ENCODE data around the gene KIRREL1.

The KIRREL1 gene

DNA sequence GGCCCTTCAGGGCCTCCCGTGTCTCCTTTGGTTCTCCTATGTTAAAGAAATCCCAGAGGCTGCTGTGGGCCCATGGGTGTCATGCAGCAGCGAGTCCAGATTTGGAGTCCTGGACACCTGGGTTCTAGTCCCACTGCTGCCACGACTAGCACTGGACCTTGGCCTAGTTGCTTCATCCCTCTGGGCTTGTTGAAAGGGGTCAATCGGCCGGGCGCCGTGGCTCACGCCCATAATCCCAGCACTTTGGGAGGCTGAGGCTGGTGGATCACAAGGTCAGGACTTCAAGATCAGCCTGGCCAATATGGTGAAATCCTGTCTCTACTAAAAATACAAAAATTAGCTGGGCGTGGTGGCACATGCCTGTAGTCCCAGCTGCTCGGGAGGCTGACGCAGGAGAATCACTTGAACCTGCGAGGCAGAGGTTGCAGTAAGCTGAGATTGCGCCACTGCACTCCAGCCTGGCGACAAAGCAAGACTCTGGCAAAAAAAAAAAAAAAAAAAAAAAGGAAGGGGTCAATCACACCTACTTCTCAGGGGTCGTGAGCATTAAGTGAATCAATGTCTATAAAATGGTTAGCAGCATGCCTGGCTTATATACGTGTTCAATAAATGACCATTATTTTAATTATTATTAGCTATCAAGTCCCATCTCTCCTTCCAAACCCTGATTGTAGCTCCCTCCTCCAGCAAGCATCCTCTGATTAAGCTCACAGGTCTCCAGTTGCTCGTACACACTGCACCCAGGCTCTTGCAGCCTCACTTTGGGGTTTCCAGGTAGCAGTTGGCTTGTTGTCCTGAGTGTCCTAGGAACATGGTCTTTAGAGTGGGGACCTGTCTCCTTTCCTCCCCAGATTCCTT is 43.8 kb downstream of the KIRREL1 start:
- DNase-seq = no peak

DNA sequence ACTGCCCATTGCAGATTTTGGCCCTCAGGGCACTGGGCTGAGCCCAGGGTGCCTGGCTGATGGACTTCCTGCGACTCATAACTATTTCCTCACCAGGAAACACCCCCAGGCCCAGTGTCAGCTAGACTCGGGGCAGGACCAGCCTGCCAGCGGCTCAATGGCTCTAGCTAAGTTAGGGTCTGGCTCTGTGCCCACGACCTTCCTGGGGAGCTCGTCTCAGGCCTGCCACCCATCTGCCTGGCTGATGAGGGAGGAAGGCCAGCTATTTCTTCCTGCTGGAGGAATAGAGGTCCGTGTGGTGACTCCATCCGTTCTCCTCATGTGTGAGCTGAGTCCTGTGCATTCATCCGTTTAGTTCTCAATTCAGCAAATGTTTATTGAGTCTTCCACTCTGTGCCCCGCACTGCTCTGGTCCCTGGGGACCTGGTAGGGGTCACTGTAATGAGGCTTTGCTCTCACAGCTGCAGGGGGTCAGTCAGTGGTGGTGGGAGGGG is 44.5 kb downstream of the KIRREL1 start:
- no peak for DNase-seq

GRCh38 chr1:158038793-158039192 is 45.3 kb downstream of the KIRREL1 start:
- DNase-seq = no peak

- DNase-seq = no peak
Observed at GRCh38 chr1:158039380-158039779, 45.9 kb downstream of the KIRREL1 start.

GRCh38 chr1:158040323-158040722 is 46.9 kb downstream of the KIRREL1 start:
- no peak for DNase-seq

DNA sequence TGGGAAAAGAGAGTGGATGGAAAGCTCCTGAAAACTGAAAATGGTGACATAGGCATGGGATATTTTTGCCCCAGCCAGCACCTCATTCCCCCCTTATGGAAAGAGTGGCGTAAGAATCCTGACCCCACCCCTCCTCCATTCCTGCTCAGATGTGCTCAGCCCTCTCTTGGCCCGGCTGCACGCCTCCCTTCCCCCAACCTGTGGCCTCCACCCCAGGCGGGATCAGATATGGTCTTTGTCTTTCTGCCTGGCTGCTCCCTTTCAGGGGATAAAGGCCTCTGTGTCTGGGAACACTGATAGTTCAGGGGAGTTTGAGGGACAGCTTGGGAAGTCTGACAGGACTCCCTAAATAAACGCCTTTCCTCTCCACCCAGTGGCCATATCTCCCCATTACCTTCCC is 49.8 kb downstream of the KIRREL1 start:
- no peak for DNase-seq

DNA sequence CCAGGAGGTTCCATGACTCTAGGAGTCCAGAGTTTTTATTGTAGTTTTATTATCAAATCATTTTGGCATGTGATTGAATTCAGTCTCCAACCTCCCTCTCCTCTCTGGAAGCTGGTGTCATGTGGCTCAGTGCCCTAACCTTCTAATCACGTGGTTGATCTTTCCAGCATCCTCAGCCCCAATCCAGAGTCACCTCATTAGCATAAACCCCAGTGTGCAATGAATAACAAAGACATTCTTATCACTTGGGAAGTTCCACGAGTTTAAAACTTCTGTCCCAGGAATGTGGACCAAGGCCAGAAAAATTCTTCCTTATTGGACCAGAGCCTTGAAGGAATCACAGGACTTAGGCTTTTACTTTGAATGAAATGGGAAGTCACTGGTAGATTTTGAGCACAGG is 52.2 kb downstream of the KIRREL1 start:
- DNase-seq = no peak

- DNase-seq = no peak
Observed at GRCh38 chr1:158046715-158047510, 53.5 kb downstream of the KIRREL1 start.

DNA sequence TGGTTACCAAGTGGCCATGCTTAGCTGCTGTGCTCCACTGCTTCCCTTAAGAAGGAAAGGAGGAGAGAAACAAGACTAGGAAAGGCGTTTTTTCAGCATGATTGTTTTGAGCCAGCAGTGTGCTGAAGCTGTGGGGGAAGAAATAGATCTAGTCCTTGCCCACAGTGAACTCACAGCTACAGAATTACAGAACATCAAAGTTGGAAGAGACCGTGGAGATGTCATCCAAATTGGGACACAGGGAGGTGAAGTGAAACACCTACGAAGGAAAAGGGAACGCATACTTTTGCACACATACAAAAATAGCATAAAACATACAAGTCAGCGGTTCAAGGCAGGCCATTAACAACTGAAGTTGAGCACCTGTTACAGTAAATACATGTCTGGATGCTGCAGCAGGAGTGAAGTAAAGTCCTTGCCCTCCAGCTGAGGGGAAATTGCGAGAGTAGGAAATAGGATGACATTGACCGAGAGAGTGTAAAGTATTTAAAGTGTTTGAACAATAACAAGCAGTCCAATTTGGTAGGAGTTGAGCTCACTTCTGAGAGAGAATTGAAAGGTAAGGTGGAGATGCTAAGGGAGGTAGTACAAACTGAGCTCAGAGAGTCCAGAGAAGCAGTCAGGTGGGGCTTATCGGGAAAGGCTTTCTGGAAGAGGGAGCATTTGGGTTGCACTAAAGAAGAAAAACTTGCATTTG is 55.1 kb downstream of the KIRREL1 start:
- no peak for DNase-seq

DNA sequence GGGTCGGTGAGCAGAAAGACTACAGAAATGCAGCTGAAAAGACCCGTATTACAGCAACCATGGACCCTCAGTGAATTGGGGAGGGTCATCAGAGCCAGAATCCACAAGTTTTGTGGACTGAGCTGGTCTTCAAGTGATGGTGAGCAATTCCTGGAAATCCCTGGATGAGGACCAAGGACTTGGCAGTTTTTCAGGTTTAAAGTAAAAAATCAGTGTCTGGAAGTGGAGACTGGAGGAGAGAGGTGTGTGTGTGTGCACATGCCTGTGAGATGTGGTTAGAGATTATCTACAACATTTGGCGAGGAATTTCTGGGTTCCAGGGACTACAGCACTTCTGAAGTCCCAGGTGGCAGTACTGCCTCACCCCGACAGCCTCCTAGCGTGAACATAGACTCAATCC is 56.4 kb downstream of the KIRREL1 start:
- DNase-seq = no peak

DNA sequence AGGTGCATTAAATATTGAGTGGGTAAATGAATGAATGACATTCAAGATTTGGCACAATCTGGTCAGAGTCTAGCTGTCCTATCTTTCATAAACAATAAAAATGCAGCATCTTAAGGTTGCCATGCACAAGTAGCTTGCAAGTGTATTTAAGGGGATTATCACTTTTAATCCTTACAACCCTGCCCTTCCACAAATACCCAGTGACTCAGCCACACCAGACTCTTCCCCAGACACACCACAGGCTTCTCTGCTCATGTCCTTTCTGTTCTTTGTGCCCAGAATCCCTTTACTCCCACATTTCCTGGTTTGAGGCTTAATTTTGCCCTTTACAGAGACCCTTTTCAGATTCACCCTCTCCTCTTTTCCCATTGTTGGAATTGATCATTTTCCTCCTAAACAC is 59.8 kb downstream of the KIRREL1 start:
- no peak for DNase-seq

DNA sequence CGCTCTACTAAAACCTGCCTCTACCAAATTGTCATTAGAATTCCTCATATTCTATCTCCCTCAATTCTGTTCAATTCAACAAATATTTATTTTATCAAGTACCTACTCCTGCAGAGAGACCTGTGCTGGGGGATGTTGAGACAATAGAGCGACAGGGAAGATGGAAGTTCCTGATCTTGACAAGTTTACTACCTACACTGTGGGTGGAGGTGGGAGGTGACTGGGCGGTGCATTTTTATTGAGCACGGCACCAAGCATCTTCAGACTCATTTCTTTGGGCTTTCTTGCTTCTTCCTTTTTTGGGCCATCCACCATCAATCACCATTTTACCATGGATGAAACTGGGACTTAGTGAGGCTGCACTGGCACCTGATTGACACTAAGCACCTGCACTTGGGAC is 61.3 kb downstream of the KIRREL1 start:
- DNase-seq = no peak

GRCh38 chr1:158055854-158056253 is 62.4 kb downstream of the KIRREL1 start:
- no peak for DNase-seq

GRCh38 chr1:158056498-158056897 is 63.1 kb downstream of the KIRREL1 start:
- DNase-seq = no peak

DNA sequence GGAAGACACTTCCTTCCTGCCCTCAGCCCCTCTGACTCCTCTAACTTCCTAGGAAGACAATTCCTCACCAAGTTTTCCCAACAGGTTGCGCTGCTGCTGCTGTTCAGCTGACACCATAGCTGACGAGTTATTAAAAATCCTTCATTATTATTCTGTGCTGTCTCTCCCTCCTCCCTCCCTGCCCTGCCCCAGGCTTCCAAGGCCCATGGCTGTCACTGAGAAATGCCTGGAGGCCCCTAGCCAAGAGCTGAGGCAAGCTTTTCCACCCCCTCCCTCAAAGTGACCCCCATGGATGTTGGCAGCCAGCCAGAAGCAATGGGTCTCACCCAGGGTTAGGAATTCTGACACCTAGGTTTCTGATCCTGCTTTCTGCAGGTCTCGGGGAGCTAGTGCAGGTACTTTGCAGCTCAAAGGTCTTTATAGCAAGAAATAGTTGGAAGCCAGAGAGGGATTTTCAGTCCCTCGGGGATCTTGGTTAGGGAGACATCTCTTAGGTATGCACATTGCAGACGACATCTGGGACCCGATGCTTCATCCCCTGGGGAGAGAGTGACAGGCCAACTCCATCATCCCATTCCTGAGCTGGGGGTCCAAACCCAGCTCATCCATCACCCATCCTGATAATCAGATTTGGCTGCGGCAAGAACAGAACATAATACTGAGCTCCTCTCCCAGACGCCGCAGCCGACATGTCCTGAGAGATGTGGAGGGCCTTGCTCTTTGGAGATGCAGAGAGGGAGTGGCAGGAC is 65.0 kb downstream of the KIRREL1 start:
- DNase-seq = no peak

GRCh38 chr1:158059984-158060383 is 66.5 kb downstream of the KIRREL1 start:
- no peak for DNase-seq

DNA sequence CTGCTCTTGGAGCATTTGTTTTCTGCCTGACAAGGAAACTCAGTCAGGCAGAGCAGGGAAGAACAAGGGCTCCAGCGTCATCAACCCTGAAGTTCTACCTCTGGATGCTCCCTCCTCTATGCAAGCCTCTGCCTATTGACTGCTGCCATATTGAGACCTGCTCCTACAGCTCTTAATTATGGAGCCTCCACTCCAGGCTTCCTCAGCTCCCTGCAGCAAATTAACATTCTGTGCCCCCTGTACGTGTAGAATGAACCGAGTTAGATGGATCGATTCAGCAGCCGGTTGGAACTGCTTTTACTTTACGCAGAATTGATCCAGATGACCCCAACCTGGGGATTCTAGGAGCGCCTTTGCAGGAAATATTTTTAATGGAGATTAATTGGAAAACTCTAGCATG is 68.7 kb downstream of the KIRREL1 start:
- no peak for DNase-seq

GRCh38 chr1:158067662-158068061 is 74.2 kb downstream of the KIRREL1 start:
- no peak for DNase-seq

- no peak for DNase-seq
Observed at GRCh38 chr1:158068918-158069317, 75.5 kb downstream of the KIRREL1 start.

- DNase-seq = no peak
Observed at GRCh38 chr1:158071138-158071537, 77.7 kb downstream of the KIRREL1 start.

- peak; percentile 25 for DNase-seq
Observed at GRCh38 chr1:158075078-158075477, 81.6 kb downstream of the KIRREL1 start.

- no peak for DNase-seq
Observed at GRCh38 chr1:158076441-158076840, 83.0 kb downstream of the KIRREL1 start.
